Left lobe of liver (tissue), 2 donors: ENCODE results near the gene FNIP1. TPM values are rescaled to one million over a fixed set of nuclear protein-coding genes. Genes with fewer than 3 reads are reported as not detected.
"Not testable (repeated sequence)": the region's sequence is repeated elsewhere in the genome, so short reads cannot be mapped to it uniquely, and the experiment has no call there.

Source experiments
- ATAC-seq: fragments of 200-7000 bp; cut with Tn5 transposase; one replicate; pipeline ENCODE4 v1.9.1; 2020; ENCODE audit warnings: mild to moderate bottlenecking, moderate library complexity
- DNase-seq: peaks from one replicate; pipeline ENCODE4 v3.0.0-alpha.2; 2020; ENCODE audit warnings: low spot score
- total RNA-seq: library from RNA; stranded (reverse); gene quantifications from one replicate; pipeline ENCODE4 v1.2.1, GENCODE V29; 2021
- donor health status: DM: no; HTN: no; CAD: no; lungs with moderate emphysema.
- donor health status: DM: no; HTN: yes; CAD: no.

Gene FNIP1
- total RNA-seq, 1 donor from 2014 or later = 15.0 TPM

DNA sequence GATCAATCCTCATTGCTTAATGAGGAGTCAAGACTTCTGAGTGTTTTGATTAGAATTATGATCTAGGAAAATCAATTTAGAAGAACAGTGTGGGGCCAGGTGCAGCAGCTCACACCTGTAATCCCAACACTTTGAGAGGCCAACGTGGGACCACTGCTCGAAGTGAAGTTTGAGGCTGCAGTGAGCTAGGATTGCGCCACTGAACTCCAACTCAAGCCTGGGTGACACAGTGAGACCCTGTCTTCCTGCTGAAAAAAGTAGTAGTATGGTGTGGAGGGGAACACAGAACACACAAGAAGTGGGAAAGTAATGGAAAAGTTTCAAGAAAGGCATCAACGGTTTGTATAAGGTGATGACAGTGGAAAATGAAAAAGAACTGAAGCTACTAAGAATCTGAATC lies 9.1 kb downstream of the FNIP1 start:
- ATAC-seq = no peak
- no peak for DNase-seq

DNA sequence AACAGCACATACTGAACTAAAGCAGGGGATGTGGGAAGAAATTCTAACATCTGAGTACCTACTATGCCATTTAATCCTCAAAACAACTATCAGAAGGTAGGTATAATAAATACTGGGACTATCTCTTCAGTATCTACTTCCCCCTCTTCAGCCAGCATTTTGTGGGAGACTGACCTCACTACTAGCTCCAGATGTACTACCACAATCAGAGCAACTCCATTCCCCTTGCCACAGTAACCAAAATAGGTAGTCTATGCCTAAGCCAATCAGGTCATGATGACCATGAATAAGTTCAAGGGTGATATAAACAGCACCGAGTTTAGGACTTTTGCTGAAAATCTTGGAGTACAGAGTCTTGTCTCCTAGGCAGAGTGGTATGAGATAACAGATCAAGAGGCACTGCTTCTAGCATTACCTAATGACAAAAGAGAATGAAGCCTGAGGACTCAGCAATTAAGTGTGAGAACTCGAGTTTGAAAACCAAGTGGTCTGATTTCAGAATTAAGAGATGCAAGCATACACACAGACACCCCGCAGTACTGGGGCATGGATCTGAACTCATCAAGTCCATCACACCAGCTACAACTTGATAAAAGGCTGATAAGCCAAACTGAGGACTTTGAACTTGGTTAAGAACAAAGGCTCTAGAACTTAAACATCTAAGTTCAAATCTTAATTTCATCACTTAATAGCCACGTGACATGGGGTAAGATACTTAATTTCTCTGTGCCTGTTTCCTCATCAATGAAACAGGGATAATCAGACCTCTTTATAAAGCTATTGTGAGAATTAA lies 9.7 kb downstream of the FNIP1 start:
- peak; percentile 41 for ATAC-seq
- no peak for DNase-seq

DNA sequence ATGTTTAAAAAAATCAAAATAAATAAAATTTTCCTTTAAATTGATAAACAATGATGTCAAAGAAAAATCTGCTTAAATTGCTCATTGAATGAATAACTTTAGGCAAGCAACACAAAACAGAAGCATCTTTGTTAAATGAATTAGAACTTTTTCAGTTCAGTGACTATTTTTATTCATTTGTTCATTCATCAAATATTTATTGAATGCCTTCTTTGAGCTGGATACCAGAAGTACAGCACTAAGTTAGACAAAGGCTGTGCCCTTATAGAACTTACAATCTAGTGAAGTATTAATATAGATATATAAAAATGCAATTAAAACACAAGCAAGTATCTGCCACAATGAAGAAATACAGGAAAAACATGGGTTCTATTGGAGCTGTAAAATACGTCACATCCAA lies 10.8 kb downstream of the FNIP1 start:
- no peak for DNase-seq
- ATAC-seq = no peak

DNA sequence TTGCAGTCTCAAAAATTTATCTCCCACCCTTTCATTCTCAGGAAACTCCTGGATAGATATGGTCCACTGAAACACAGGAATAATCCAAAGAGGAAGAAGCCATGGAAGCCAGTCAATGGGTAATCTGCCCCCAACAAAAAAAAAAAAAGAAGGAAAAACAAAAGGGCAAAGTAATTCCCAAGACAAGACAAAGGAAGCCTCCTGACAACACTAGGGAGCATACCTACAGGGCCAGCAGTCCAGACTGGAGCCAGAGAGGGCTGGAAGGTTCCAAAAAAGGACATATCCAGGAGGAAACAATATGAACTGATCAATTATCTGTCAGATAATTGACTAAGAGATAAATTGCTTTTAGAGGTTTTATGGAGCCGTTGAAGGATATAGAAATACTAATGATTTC lies 12.9 kb downstream of the FNIP1 start:
- ATAC-seq = no peak

DNA sequence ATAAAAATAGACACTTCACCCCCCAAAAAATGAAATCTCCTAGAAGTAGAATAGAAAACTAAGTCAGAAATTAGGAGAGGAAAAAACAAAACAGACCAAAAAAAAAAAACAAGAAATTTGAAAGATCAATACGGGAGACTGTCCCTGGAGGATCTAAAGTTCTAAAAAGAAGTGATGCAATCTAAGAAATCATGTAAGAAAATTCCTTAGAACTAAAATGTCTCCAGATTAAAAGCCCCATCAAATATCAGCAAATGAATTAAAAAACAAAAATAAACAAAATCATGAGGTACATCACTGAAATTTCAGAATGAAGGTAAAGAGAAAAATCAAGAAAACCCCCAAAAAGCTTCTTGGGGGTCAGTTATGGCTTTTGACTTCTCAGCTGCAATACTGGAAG lies 13.5 kb downstream of the FNIP1 start:
- DNase-seq (no peak), ATAC-seq (no peak)

More for the DNA sequence above, 12.9 kb downstream of the FNIP1 start:
- DNase-seq = no peak

DNA sequence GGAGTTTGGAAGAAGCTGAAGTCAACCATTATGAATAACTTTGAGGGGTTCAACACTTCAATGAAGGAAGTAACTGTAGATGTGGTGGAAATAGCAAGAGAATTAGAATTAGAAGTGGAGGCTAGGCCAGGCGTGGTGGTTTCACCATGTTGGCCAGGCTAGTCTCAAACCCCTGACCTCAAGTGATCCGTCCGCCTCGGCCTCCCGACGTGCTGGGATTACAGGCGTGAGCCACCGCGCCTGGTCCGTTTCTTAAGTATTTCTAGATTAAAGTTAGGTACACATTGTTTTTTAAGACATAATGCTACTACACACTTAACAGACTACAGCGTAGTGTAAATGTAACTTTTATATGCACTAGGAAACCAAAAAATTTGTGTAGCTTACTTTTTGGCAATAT lies 14.1 kb downstream of the FNIP1 start:
- ATAC-seq (no peak), DNase-seq (no peak)

DNA sequence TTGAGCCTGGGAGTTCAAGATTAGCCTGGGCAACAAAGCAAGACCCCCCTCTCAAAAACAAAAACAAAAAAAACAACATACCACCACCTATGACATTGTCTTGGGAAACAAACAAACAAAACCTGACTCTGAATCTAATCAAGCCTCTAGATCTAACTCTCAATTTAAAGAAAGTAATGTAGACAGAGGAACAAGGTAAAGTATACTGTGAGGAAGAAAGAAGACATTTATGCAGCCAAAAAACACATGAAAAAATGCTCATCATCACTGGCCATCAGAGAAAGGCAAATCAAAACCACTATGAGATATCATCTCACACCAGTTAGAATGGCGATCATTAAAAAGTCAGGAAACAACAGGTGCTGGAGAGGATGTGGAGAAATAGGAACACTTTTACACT lies 18.7 kb downstream of the FNIP1 start:
- not testable (repeated sequence) for ATAC-seq, DNase-seq

DNA sequence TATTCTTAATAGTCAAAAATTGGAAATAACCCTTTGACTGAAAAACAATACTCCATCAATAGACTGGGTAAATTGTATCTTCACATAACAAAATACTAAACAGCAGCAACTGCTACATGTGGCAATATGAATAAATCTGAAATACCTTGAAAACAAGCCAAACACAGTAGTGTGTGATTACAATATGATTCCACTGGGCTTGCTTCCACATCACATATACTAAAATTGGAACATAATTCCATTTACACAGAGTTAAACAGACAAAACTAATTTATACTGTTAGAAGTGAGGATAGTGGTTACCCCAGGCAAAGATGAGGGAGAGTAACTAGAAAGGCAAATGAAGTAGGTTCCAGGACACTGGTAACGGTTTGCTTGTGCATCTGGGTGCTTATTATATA lies 20.4 kb downstream of the FNIP1 start:
- ATAC-seq (no peak), DNase-seq (no peak)

DNA sequence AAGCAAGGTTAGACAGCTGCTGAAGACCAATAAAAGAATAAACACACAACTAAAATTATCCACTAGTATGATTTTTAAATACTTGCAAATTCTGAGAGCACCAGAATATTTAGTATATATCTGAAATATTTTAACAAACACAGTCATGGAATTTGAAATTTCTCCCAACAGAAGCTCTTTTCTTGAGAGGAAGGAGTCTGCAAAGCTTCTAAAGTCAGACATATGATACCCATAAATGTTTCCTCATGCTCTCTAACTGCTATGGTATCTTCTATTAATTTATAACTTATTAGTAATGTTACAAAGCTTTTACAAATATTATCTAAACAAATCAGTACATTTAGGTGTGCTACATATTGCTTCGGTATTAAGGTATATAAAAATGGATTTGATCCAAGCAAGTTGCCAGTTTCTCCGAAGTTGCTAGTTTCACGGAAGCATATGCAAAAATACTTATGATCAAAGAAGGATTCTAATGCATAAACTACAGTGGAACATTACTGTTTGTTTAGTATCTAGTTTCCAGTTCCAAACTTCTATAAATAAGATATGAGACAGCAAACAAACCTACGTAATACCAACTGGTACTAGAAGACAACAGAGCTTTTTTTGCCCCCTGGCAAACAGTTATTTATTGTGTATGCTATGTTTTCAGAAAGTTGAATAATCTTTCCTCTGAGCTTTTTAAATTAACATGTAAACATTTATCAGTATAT lies 22.0 kb downstream of the FNIP1 start:
- no peak for ATAC-seq
- DNase-seq = no peak

DNA sequence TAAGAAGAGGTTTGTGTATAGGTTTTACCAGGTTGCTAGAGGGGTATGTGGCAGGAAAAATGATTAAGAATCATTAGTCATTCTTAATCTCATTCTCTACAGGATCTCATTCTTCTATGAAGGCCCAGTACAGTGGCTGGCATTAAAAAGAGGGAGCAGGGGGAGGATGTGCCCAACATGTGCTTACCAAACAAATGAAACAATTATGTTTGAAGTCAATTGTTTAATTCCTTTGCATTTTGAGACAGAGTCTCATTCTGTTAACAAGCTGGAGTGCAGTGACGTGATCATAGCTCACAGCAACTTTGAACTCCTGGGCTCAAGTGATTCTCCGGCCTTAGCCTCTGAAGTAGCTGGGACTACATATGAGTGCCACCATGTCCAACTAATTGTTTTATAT lies 23.0 kb downstream of the FNIP1 start:
- no peak for DNase-seq
- ATAC-seq = no peak

DNA sequence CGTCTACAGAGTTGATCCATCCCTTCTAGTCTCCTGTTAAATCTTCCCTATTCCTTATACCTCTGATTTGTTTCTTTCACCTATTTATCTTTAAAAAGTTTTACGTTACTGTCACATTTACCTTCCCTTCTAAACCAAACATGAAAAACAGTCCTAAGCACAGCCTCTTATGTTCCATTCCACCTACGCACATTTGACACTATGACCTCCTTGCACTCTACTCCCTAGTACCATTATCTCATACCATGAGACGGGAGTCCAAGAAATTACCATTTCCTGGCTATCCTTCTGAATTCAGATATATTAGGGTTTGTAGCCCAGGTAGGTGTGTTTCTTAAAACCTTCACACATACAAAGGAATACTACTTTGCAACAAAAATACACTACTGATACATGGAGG lies 25.1 kb downstream of the FNIP1 start:
- ATAC-seq (no peak), DNase-seq (no peak)

DNA sequence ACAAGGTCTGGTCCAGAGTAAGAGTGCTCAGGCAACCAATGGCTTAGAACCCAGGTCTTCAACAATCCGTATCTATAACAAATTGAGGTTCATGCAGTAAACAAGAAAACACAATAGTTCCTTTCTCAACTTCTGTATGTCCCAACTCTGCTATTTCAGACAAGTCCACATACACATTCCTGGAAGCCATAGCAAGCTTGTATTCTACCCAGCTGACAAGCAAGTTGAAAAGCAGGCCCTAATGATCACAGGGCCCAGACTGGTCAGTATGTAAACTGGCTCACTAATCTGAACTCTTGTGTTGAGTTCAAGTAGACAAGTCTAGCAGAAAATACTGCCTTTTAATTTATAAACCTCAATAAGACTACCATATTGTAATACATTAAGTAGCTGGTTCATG lies 26.9 kb downstream of the FNIP1 start:
- DNase-seq (no peak), ATAC-seq (no peak)

DNA sequence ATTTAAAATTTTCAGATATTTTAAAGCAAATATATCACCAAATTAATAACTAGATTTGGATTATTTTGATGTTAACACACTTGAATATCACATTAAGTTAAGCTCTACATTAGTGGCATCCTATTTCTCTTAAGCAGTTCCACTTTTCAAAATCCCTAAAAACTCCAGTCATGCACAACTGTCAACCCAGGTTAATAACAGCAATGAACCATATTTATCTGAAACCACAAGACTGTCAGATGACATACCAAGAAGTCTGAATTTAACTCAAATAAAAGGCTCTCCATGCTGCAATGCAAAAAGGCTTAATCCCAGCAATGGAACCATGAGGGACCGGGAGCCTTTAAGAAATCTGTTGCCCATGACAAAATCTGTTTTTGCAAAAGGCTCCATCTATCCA lies 27.5 kb downstream of the FNIP1 start:
- ATAC-seq (no peak), DNase-seq (no peak)

DNA sequence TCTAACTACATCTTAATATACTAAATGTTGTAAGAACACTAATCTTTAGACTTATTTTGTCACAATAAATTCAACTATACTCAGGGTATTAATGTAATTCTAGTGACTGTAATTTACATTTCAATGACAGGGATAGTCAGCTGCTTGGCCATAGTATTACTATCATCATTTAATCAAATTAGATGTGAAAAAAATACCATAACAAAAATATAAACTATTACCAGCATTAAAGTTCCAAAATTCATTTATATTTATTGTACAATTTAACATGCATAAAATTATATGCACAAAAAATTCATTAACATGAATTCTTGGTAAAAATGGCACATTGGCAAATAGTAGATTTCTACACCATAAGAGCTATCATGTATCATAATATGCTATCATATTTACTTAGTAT lies 28.9 kb downstream of the FNIP1 start:
- ATAC-seq (no peak), DNase-seq (no peak)

DNA sequence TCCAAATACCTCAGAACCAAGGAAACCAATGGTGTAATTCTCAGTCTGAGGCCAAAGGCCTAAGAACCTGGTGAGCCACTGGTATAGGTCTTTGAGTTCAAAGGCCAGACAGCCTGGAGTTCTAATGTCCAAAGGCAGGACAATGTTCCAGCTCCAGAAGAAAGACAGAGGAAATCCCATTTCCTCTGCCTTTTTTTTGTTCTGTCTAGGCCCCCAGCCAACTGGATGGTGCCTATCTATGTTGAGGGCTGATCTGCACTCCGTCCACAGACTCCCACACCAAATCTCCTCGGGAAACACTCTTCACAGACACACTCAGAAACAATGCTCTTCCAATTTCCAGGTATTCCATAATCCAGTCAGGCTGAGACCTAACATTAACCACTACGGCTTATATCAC lies 30.1 kb downstream of the FNIP1 start:
- peak; percentile 60 for ATAC-seq

DNA sequence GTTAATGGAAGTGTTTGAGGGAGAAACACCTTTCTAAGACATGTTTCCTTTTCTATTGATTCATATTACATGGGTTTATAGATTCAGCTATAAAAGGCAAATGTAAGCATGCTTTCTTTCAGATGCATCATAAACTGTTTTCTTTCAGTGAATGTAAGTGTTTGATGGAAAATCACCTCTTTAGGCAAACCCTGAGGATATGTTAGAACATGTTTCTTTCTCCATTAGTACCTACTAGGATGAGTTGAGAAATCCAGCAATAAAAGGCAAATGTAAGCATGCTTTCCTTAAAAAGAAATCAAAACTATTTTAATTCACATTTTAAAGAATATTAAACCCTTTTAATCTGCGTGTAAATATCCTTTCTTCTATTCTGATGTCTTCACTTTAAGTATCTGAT lies 31.6 kb downstream of the FNIP1 start:
- ATAC-seq (no peak), DNase-seq (no peak)

More for the DNA sequence above, 30.1 kb downstream of the FNIP1 start:
- no peak for DNase-seq

DNA sequence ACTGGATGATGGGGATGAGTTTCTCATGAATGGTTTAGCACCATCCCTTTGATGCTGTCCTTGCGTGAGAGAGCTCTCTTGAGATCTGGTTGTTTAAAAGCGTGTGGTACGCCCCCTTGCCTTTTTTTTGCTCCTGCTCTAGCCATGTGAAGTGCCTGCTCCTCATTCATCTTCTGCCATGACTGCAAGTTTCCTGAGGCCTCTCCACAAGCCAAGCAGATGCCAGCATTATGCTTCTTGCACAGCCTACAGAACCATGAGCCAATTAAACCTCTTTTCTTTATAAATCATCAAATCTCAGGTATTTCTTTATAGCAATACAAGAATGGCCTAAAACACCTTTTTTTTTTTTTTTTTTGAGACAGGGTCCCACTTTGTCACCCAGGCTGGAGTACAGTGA lies 32.8 kb downstream of the FNIP1 start:
- ATAC-seq (no peak), DNase-seq (no peak)

DNA sequence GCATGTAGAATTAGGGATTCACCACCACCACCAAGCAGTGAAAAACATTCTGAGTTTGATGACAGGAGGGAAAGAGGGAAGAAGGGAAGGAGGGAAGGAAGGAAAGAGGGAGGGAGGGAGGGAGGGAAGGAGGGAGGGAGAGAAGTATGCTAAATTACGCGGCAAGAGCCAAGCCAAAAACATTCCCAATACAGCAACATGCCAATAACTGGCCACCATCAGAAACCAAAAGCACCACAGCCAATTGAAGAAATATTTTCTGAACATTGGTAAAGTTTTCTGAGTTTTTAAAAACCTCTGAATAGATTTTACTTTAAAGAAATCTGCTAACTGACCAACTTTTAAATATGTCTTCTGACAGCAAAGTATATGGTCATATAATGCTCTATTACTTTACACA lies 36.0 kb downstream of the FNIP1 start:
- DNase-seq (no peak), ATAC-seq (no peak)

DNA sequence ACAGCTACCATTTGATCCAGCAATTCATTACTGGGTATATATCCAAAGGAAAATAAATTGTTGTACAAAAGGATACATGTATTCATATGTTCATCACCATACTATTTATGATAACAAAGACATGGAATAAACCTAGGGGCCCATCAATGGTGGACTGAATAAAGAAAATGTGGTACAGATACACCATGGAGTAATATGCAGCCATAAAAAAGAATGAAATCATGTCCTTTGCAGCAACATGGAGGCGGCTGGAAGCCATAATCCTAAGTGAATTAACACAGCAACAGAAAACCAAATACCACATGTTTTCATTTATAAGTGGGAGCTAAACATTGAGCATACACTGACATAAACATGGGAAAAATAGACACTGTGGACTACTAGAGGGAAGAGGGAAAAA lies 37.1 kb downstream of the FNIP1 start:
- DNase-seq = no peak
- no peak for ATAC-seq

DNA sequence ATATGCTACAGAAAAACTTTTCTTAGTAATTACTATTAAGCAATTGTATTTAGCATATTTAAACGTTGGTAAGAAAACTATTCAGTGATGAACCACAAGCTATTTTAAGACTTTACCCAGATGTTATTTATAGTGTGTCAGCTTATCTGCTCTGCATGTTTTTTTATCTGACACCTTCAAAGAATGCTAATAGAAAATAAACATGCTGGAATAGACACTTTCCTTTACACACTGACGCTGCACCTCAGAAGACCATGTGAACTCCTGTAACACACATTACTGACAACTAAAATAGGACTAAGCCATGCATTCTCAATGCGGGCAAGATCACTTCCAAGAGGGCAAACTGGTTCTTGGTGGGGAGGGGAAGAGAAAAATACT lies 38.3 kb downstream of the FNIP1 start:
- no peak for ATAC-seq
- DNase-seq = no peak

DNA sequence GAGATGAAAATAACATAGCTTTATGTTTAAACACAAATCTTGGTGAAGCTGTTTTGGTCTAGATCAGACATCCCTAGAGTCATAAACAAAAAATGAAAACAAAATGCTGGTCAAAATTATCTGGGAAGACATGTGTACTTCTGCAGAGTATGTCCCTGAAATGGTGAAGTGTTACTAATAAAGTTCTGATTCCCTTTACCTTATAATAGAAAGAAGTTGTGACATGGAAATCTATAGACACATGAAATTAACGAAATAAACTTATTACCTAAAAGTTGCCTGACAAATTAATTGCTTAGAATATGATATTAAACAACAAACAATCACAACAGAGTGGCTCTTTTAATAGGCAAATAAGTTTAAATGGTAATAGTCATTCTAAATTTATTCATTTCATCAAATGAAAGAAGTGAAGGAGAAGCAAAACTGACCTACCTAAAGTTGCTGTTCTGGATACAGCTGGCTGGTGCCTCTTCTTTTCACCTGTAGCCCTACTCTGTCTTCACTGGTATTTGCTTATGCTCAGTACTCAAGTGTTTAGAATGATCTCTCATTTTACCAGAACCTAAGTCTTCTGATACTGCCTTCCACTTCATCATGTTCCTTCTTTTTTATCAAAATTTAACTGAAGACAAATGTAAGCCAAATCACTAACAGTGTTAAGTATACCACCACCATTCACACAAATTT lies 38.8 kb downstream of the FNIP1 start:
- DNase-seq = no peak
- ATAC-seq = no peak

DNA sequence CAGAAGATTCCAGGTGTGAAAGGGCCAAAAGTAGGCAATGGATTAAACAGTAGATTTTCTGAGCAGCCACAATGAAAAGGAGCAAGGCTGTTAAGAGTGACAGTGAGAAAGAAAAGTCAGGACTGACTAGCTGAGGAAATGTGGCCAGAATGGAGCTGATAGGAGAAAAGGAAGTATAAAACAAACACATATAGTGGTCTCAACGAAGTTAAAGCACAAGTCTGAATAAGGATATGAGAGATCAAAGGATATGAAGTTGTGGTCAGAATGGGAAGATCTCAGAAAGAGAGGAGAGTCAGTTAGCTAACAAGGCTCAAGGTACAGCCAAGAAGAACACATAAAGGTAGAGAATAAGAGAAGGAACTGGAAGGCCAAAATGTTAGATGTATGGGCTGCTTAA lies 39.9 kb downstream of the FNIP1 start:
- ATAC-seq (no peak), DNase-seq (no peak)
